A549 (cell line): Measurements from ENCODE around the gene VIM. TPM values are rescaled to one million over a fixed set of nuclear protein-coding genes. Genes with fewer than 3 reads are reported as not detected.

Experiments used
- ATAC-seq, 2 experiments: fragments of 200-7000 bp in 1 of 2; fragments of >200 bp in 1 of 2; cut with Nextera tagmentation in 1 of 2; cut with Tn5 transposase in 1 of 2; 3 replicates each; pipeline versions ENCODE4 v1.8.0 to v1.9.1; 2018 to 2020; ENCODE audit warnings: mild to moderate bottlenecking in 1 of 2, moderate library complexity in 1 of 2
- CTCF ChIA-PET: fragments of 300-600 bp; sonication (Branson Sonifier 250); formaldehyde crosslinking; extraction: SDS; loops from one replicate; lab custom pipeline; 2021; ENCODE audit warnings: antibody characterized with exemption, inconsistent platforms; lab: Yijun Ruan, JAX
- POLR2A ChIA-PET: fragments of 350-600 bp; formaldehyde crosslinking; extraction: SDS; loops from one replicate; lab custom pipeline; 2021; ENCODE audit warnings: antibody characterized with exemption, inconsistent platforms; lab: Yijun Ruan, JAX
- DNase-seq, 2 experiments: peaks; one replicate each; pipeline versions ENCODE4 v3.0.0 to v3.0.0-alpha.2; 2011 to 2016; ENCODE audit warnings: low read depth in 1 of 2, low spot score in 1 of 2
- FAIRE-seq: peaks from 2 replicates; lab custom pipeline; 2011; peaks lifted over from hg19 to GRCh38; lab: Jason Lieb, UNC
- H3K27ac ChIP-seq, 2 experiments: fragments of >200 bp; sonication (Bioruptor Twin); formaldehyde crosslinking; 3 replicates each; pipeline ENCODE4 v1.5.1; 2016 to 2017
- H3K4me1 ChIP-seq: fragments of >200 bp; sonication (Bioruptor Twin); formaldehyde crosslinking; 3 replicates; pipeline ENCODE4 v1.6.1; 2016
- H3K4me2 ChIP-seq: fragments of >200 bp; sonication (Bioruptor Twin); formaldehyde crosslinking; 3 replicates; pipeline ENCODE4 v1.6.1; 2016
- H3K4me3 ChIP-seq: fragments of >200 bp; sonication (Bioruptor Twin); formaldehyde crosslinking; 3 replicates; pipeline ENCODE4 v1.5.1; 2016
- H3K9me3 ChIP-seq: fragments of >200 bp; sonication (Bioruptor Twin); formaldehyde crosslinking; 3 replicates; pipeline ENCODE4 v1.6.1; 2016
- CBX8 ChIP-seq: fragments of 200-600 bp; sonication (generic); IDR thresholded peaks from 2 replicates; pipeline ENCODE4 v1.6.1; 2016
- CHD2 ChIP-seq: fragments of 150-350 bp; IDR thresholded peaks from 2 replicates; pipeline ENCODE4 v1.6.1; 2014; ENCODE audit warnings: low read length; ENCODE audit not compliant: partially characterized antibody
- CHD4 ChIP-seq: fragments of 200-600 bp; sonication (generic); IDR thresholded peaks from 2 replicates; pipeline ENCODE4 v1.6.1; 2016; ENCODE audit warnings: antibody characterized with exemption, mild to moderate bottlenecking, borderline replicate concordance
- E2F6 ChIP-seq: IDR thresholded peaks from 2 replicates; pipeline ENCODE4 v1.6.1; 2012; ENCODE audit warnings: low read depth, borderline replicate concordance
- EHF ChIP-seq: fragments of 250-450 bp; sonication (Bioruptor Pico); IDR thresholded peaks from 2 replicates; pipeline ENCODE4 v1.5.0; 2020; ENCODE audit warnings: mild to moderate bottlenecking
- EHMT2 ChIP-seq: fragments of 200-600 bp; sonication (generic); IDR thresholded peaks from 2 replicates; pipeline ENCODE4 v1.6.1; 2016; ENCODE audit warnings: antibody characterized with exemption, low read depth, mild to moderate bottlenecking, moderate library complexity
- EP300 ChIP-seq, 2 experiments: fragments of >200 bp; sonication (Bioruptor Twin); formaldehyde crosslinking; IDR thresholded peaks; 2 replicates in 1 of 2; 3 replicates in 1 of 2; pipeline ENCODE4 v1.6.1; 2016 to 2017
- ESRRA ChIP-seq: fragments of 150-350 bp; IDR thresholded peaks from 2 replicates; pipeline ENCODE4 v1.6.1; 2014; ENCODE audit warnings: mild to moderate bottlenecking, low read length, borderline replicate concordance
- FOSB ChIP-seq: fragments of 250-450 bp; sonication (Bioruptor Pico); IDR thresholded peaks from 2 replicates; pipeline ENCODE4 v1.5.0; 2020; ENCODE audit warnings: mild to moderate bottlenecking, moderate library complexity
- GATA3 ChIP-seq: IDR thresholded peaks from 2 replicates; pipeline ENCODE4 v1.6.1; 2012; ENCODE audit warnings: borderline replicate concordance
- HDAC2 ChIP-seq: fragments of 200-600 bp; sonication (generic); IDR thresholded peaks from 2 replicates; pipeline ENCODE4 v1.6.1; 2016
- HOXB13 ChIP-seq: fragments of 250-450 bp; sonication (Bioruptor Pico); IDR thresholded peaks from 2 replicates; pipeline ENCODE4 v1.5.0; 2020; ENCODE audit warnings: low read depth, mild to moderate bottlenecking, moderate library complexity
- JUN ChIP-seq, 2 experiments: fragments of >200 bp; sonication (Bioruptor Twin); formaldehyde crosslinking; IDR thresholded peaks; 2 replicates in 1 of 2; 3 replicates in 1 of 2; pipeline ENCODE4 v1.6.1; 2016 to 2017
- JUNB ChIP-seq: fragments of >200 bp; sonication (Bioruptor Twin); formaldehyde crosslinking; IDR thresholded peaks from 2 replicates; pipeline ENCODE4 v1.6.1; 2016
- KDM5A ChIP-seq: fragments of 200-600 bp; sonication (generic); IDR thresholded peaks from 2 replicates; pipeline ENCODE4 v1.6.1; 2016; ENCODE audit warnings: antibody characterized with exemption, mild to moderate bottlenecking
- MAFK ChIP-seq: fragments of 450-650 bp; IDR thresholded peaks from 2 replicates; pipeline ENCODE4 v1.6.1; 2014; ENCODE audit not compliant: partially characterized antibody
- MAX ChIP-seq: IDR thresholded peaks from 2 replicates; pipeline ENCODE4 v1.6.1; 2012
- NPAS2 ChIP-seq: fragments of 250-450 bp; sonication (Bioruptor Pico); IDR thresholded peaks from 2 replicates; pipeline ENCODE4 v1.8.0; 2022; ENCODE audit warnings: mild to moderate bottlenecking, moderate library complexity, borderline replicate concordance
- PBX3 ChIP-seq: IDR thresholded peaks from 2 replicates; pipeline ENCODE4 v1.6.1; 2012
- PHF8 ChIP-seq: fragments of 200-600 bp; sonication (generic); IDR thresholded peaks from 2 replicates; pipeline ENCODE4 v1.6.1; 2016; ENCODE audit warnings: low read depth, mild to moderate bottlenecking, antibody characterized with exemption, moderate library complexity, borderline replicate concordance
- POLR2A ChIP-seq: IDR thresholded peaks from 2 replicates; pipeline ENCODE4 v1.6.1; 2012; ENCODE audit warnings: mild to moderate bottlenecking, low read length
- POLR2AphosphoS2 ChIP-seq: conservative IDR thresholded peaks from 2 replicates; pipeline ENCODE4 v1.6.1; 2012; ENCODE audit warnings: low read length, improper control_type of control experiment, inconsistent platforms
- RARB ChIP-seq: fragments of 250-450 bp; sonication (Bioruptor Pico); IDR thresholded peaks from 2 replicates; pipeline ENCODE4 v1.8.0; 2021; ENCODE audit warnings: mild to moderate bottlenecking, moderate library complexity
- REST ChIP-seq: fragments of 200-600 bp; sonication (generic); IDR thresholded peaks from 2 replicates; pipeline ENCODE4 v1.6.1; 2016; ENCODE audit warnings: antibody characterized with exemption, mild to moderate bottlenecking, moderate library complexity
- RFX5 ChIP-seq: fragments of 450-650 bp; IDR thresholded peaks from 2 replicates; pipeline ENCODE4 v1.7.1; 2014; ENCODE audit warnings: antibody characterized with exemption, mild to moderate bottlenecking, moderate library complexity
- RNF2 ChIP-seq: fragments of 200-600 bp; sonication (generic); IDR thresholded peaks from 2 replicates; pipeline ENCODE4 v1.6.1; 2016; ENCODE audit warnings: low read depth, mild to moderate bottlenecking, antibody characterized with exemption, moderate library complexity, borderline replicate concordance
- SREBF2 ChIP-seq: fragments of 450-650 bp; IDR thresholded peaks from 2 replicates; pipeline ENCODE4 v1.6.1; 2014; ENCODE audit warnings: mild to moderate bottlenecking, moderate library complexity
- ZFP36 ChIP-seq: fragments of 450-650 bp; IDR thresholded peaks from 2 replicates; pipeline ENCODE4 v1.6.1; 2014; ENCODE audit warnings: borderline replicate concordance; ENCODE audit not compliant: partially characterized antibody
- ZNF302 ChIP-seq: fragments of 250-450 bp; sonication (Bioruptor Pico); IDR thresholded peaks from 2 replicates; pipeline ENCODE4 v1.9.0; 2021; ENCODE audit warnings: inconsistent platforms, mild to moderate bottlenecking, moderate library complexity
- ZSCAN20 ChIP-seq: fragments of 250-450 bp; sonication (Bioruptor Pico); IDR thresholded peaks from 2 replicates; pipeline ENCODE4 v1.8.0; 2022; ENCODE audit warnings: mild to moderate bottlenecking, moderate library complexity
- WGBS: methylation state at CpG from one replicate; pipeline ENCODE4 v1.1.6; 2017; ENCODE audit errors: missing lambda C conversion rate; 5-methylcytosine and 5-hydroxymethylcytosine counted together
- polyA plus RNA-seq, 4 experiments: library from polyadenylated mRNA; depleted of rRNA in 3 of 4; stranded (reverse); fragments of >200 nt; fragmentation: RNase III in 1 of 4; extraction: RNeasy Plus Mini Kit Qiagen cat#74134 plus additional on column Dnase treatment in 1 of 4; gene quantifications; 2 replicates in 3 of 4; 3 replicates in 1 of 4; pipeline ENCODE4 v1.2.3, GENCODE V29; 2011 to 2017

Gene VIM
- polyA plus RNA-seq, 2 of the 4 experiments (the other 2 are of a cell fraction) = 830 to 848 TPM

GRCh38 chr10:17229717-17229966 is 1.6 kb downstream of the VIM start:
- Histone ChIP-seq H3K4me3 (peak overlapping the region; percentile 94), H3K4me2 (peak overlapping the region; percentile 97), H3K9me3 (no peaks in the 10 kb centered on the region), H3K4me1 (peaks cover 47% of the 10 kb centered on the region), H3K27ac (peak overlapping the region; percentile 92 to 100)
- FAIRE-seq (no peak), DNase-seq (peak in 1 of 2 experiments; percentile 52), ATAC-seq (peak in 1 of 2 experiments; percentile 6; a peak in 2 of 6 replicates)
- POLR2A ChIA-PET = interaction anchor here (0.7 to 6.0 kb wide), 9 partner anchors 8 to 412 kb away, joined by 3 to 96 read pairs (median 10); partner anchors contain the start of genes RSU1 and TRDMT1
- no peak for TF ChIP-seq PBX3
- TF ChIP-seq JUN (IDR thresholded peaks at IDR 0.05) = no peak
- TF ChIP-seq EHMT2 = no peak
- TF ChIP-seq HDAC2 = no peak
- no peak for TF ChIP-seq ESRRA
- TF ChIP-seq MAFK = no peak
- TF ChIP-seq MAX = no peak
- TF ChIP-seq GATA3 = no peak; the same call in 1 of the 2 replicates
- no peak for TF ChIP-seq RFX5
- no peak for TF ChIP-seq NPAS2
- no peak for TF ChIP-seq HOXB13 (CRISPR knock-in tag)
- TF ChIP-seq JUNB = no peak
- no peak for TF ChIP-seq SREBF2
- no peak for TF ChIP-seq EHF (CRISPR knock-in tag)
- no peak for TF ChIP-seq ZNF302 (CRISPR knock-in tag)
- no peak for TF ChIP-seq PHF8
- no peak for TF ChIP-seq REST
- TF ChIP-seq ZSCAN20 = no peak
- TF ChIP-seq ZFP36 = no peak
- no CpG with 5 or more reads among the region's 21 CpGs for WGBS
- CTCF ChIA-PET = interaction anchor here (0.6 to 6.3 kb wide), 21 partner anchors 9 to 388 kb away, joined by 3 to 53 read pairs (median 5); partner anchors contain the start of gene TRDMT1

GRCh38 chr10:17229967-17230682 is 2.1 kb downstream of the VIM start:
- FAIRE-seq (no peak), ATAC-seq (peak; percentile 42 to 60), DNase-seq (peak; percentile 51 to 91)
- no peaks in the 10 kb centered on the region for H3K9me3 ChIP-seq
- H3K27ac ChIP-seq = peak overlapping the region; percentile 92 to 100
- ChIA-PET POLR2A (interaction anchor here (0.7 to 6.0 kb wide), 12 partner anchors 9 to 413 kb away, joined by 3 to 96 read pairs (median 8); partner anchors contain the start of genes RSU1 and TRDMT1), CTCF (interaction anchor here (0.6 to 6.3 kb wide), 36 partner anchors 10 to 446 kb away, joined by 3 to 53 read pairs (median 4); partner anchors contain the start of gene TRDMT1)
- WGBS = under 1% methylated on average over 27 of the region's 43 CpGs
- H3K4me1 ChIP-seq = peaks cover 49% of the 10 kb centered on the region
- H3K4me2 ChIP-seq = peak overlapping the region; percentile 97
- peak overlapping the region; percentile 94 for H3K4me3 ChIP-seq
- 0 out of 2 replicates have a peak, but pooled peaks have one; percentile 53 for TF ChIP-seq POLR2AphosphoS2
- no peak for TF ChIP-seq E2F6
- TF ChIP-seq CHD2 = peak; percentile 22
- TF ChIP-seq KDM5A = 0 out of 2 replicates have a peak, but pooled peaks have one; percentile 8
- TF ChIP-seq CBX8 = no peak
- TF ChIP-seq POLR2A = peak; percentile 18; the same call in 1 of the 2 replicates
- TF ChIP-seq RNF2 = peak; percentile 26; the same call in 1 of the 2 replicates
- peak in 1 of 2 experiments; percentile 54; a peak in 4 of 5 replicates for TF ChIP-seq JUN (IDR thresholded peaks at IDR 0.05)
- TF ChIP-seq CHD4 = no peak
- 0 out of 2 replicates have a peak, but pooled peaks have one; percentile 22 for TF ChIP-seq PBX3
- TF ChIP-seq FOSB = peak; percentile 74; the same call in 1 of the 2 replicates
- 0 out of 2 replicates have a peak, but pooled peaks have one; percentile 24 for TF ChIP-seq RARB (CRISPR knock-in tag)
- 0 out of 5 replicates have a peak, but pooled peaks of 1 of the 2 experiments have one; percentile 8 for TF ChIP-seq EP300 (IDR thresholded peaks at IDR 0.05)
